Esophagus (tissue), 2 donors: ENCODE data around the gene PTGS2. TPM values are rescaled to one million over a fixed set of nuclear protein-coding genes. Genes with fewer than 3 reads are reported as not detected.
"Not testable (repeated sequence)": the region's sequence is repeated elsewhere in the genome, so short reads cannot be mapped to it uniquely, and the experiment has no call there.

Experiments
- H3K27ac ChIP-seq, 2 donors: one replicate each; pipeline ENCODE4 v1.5.1; 2013; ENCODE audit warnings: low read depth in 2 of 2, mild to moderate bottlenecking in 2 of 2, inconsistent platforms in 1 of 2, low read length in 1 of 2, moderate library complexity in 1 of 2
- H3K27me3 ChIP-seq, 2 donors: one replicate each; pipeline ENCODE4 v1.6.1; 2013; ENCODE audit warnings: low read length in 2 of 2, control low read depth in 1 of 2, mild to moderate bottlenecking in 1 of 2; ENCODE audit not compliant: insufficient read depth in 2 of 2, control insufficient read depth in 1 of 2
- H3K36me3 ChIP-seq, 2 donors: one replicate each; pipeline ENCODE4 v1.6.1; 2013; ENCODE audit warnings: low read length in 1 of 2; ENCODE audit not compliant: control insufficient read depth in 2 of 2, insufficient read depth in 2 of 2
- H3K4me1 ChIP-seq, 2 donors: one replicate each; pipeline ENCODE4 v1.6.1; 2013; ENCODE audit warnings: low read length in 1 of 2; ENCODE audit not compliant: control insufficient read depth in 2 of 2, insufficient read depth in 2 of 2
- H3K4me3 ChIP-seq, 2 donors: one replicate each; pipeline ENCODE4 v1.5.1; 2013; ENCODE audit warnings: low read length in 2 of 2, mild to moderate bottlenecking in 2 of 2, low read depth in 1 of 2, moderate library complexity in 1 of 2
- H3K9me3 ChIP-seq, 2 donors: one replicate each; pipeline ENCODE4 v1.6.1; 2013; ENCODE audit warnings: mild to moderate bottlenecking in 2 of 2, low read depth in 1 of 2, low read length in 1 of 2, moderate library complexity in 1 of 2; ENCODE audit not compliant: control insufficient read depth in 2 of 2, insufficient read depth in 1 of 2
- WGBS, 2 donors: extraction: QIAGEN DNeasy Blood & Tissue Kit; methylation state at CpG; one replicate each; pipeline ENCODE4 v1.1.7; 2013; 5-methylcytosine and 5-hydroxymethylcytosine counted together
- polyA plus RNA-seq, 2 donors: library from polyadenylated mRNA; stranded (reverse); fragments of 200-250 nt; gene quantifications; one replicate each; pipeline ENCODE4 v1.2.3, GENCODE V29; 2013
- donor health status: healthy with polysubstance abuse.
- donor health status: Bipolar disorder and iron deficiency.

PTGS2 gene
- polyA plus RNA-seq, 2 donors: 0.29 to 1.4 TPM

- no peak overlapping the region for H3K4me3 ChIP-seq
- WGBS, 2 donors: 83 to 88% methylated on average over 2 of the region's 2 CpGs
Measured at GRCh38 chr1:186671136-186671825, 8.9 kb downstream of the PTGS2 start.

GRCh38 chr1:186670297-186671135 lies 9.7 kb downstream of the PTGS2 start:
- no peaks in the 10 kb centered on the region for H3K36me3 ChIP-seq
- no peaks in the 10 kb centered on the region for H3K27me3 ChIP-seq
- WGBS, 2 donors: 51 to 61% methylated on average over 2 of the region's 2 CpGs
- H3K4me3 ChIP-seq: no peak overlapping the region
- no peaks in the 10 kb centered on the region for H3K4me1 ChIP-seq
- no peak overlapping the region for H3K27ac ChIP-seq
- no peaks in the 10 kb centered on the region for H3K9me3 ChIP-seq

More at GRCh38 chr1:186671136-186671825, 8.9 kb downstream of the PTGS2 start:
- H3K36me3 ChIP-seq: no peaks in the 10 kb centered on the region
- H3K27me3 ChIP-seq: no peaks in the 10 kb centered on the region
- H3K9me3 ChIP-seq: no peaks in the 10 kb centered on the region
- H3K4me1 ChIP-seq: no peaks in the 10 kb centered on the region
- no peak overlapping the region for H3K27ac ChIP-seq

- not testable (repeated sequence) for H3K4me3 ChIP-seq
- 90 to 92% methylated on average over 3 of the region's 3 CpGs for WGBS, 2 donors
Measured at GRCh38 chr1:186669784-186670183, 10.4 kb downstream of the PTGS2 start.

GRCh38 chr1:186664217-186664616 lies 16.0 kb downstream of the PTGS2 start:
- H3K9me3 ChIP-seq, H3K27ac ChIP-seq, H3K36me3 ChIP-seq, H3K4me1 ChIP-seq, H3K4me3 ChIP-seq, H3K27me3 ChIP-seq: not testable (repeated sequence)
- 91 to 92% methylated on average over 8 of the region's 8 CpGs for WGBS, 2 donors

More at GRCh38 chr1:186669784-186670183, 10.4 kb downstream of the PTGS2 start:
- not testable (repeated sequence) for H3K36me3 ChIP-seq, H3K4me1 ChIP-seq, H3K27ac ChIP-seq, H3K9me3 ChIP-seq, H3K27me3 ChIP-seq

GRCh38 chr1:186662752-186663151 lies 17.5 kb downstream of the PTGS2 start:
- Histone ChIP-seq H3K9me3 (no peaks in the 10 kb centered on the region), H3K27ac (no peak overlapping the region), H3K27me3 (no peaks in the 10 kb centered on the region), H3K4me1 (no peaks in the 10 kb centered on the region), H3K36me3 (no peaks in the 10 kb centered on the region), H3K4me3 (no peak overlapping the region)

GRCh38 chr1:186659890-186660341 lies 20.3 kb downstream of the PTGS2 start:
- H3K9me3 ChIP-seq: no peaks in the 10 kb centered on the region

GRCh38 chr1:186658999-186659398 lies 21.2 kb downstream of the PTGS2 start:
- H3K4me3 ChIP-seq: no peak overlapping the region
- no peaks in the 10 kb centered on the region for H3K27me3 ChIP-seq
- H3K27ac ChIP-seq: no peak overlapping the region
- H3K9me3 ChIP-seq: no peaks in the 10 kb centered on the region
- H3K4me1 ChIP-seq: no peaks in the 10 kb centered on the region
- no peaks in the 10 kb centered on the region for H3K36me3 ChIP-seq

More at GRCh38 chr1:186659890-186660341, 20.3 kb downstream of the PTGS2 start:
- H3K27me3 ChIP-seq: no peaks in the 10 kb centered on the region
- no peak overlapping the region for H3K27ac ChIP-seq
- no peaks in the 10 kb centered on the region for H3K36me3 ChIP-seq
- no peak overlapping the region for H3K4me3 ChIP-seq
- no peaks in the 10 kb centered on the region for H3K4me1 ChIP-seq

- 86 to 88% methylated on average over 2 of the region's 2 CpGs for WGBS, 2 donors
- Histone ChIP-seq H3K36me3 (no peaks in the 10 kb centered on the region), H3K4me1 (no peaks in the 10 kb centered on the region), H3K27me3 (no peaks in the 10 kb centered on the region), H3K27ac (no peak overlapping the region), H3K9me3 (no peaks in the 10 kb centered on the region), H3K4me3 (no peak overlapping the region)
Measured at GRCh38 chr1:186657481-186657880, 22.7 kb downstream of the PTGS2 start.

GRCh38 chr1:186655876-186656275 lies 24.3 kb downstream of the PTGS2 start:
- no peaks in the 10 kb centered on the region for H3K9me3 ChIP-seq
- no peaks in the 10 kb centered on the region for H3K27me3 ChIP-seq
- H3K4me3 ChIP-seq: no peak overlapping the region
- H3K4me1 ChIP-seq: no peaks in the 10 kb centered on the region
- H3K36me3 ChIP-seq: no peaks in the 10 kb centered on the region
- WGBS, 2 donors: 75 to 82% methylated on average over 3 of the region's 3 CpGs
- H3K27ac ChIP-seq: no peak overlapping the region

GRCh38 chr1:186654741-186655140 lies 25.5 kb downstream of the PTGS2 start:
- H3K27ac ChIP-seq: no peak overlapping the region
- no peaks in the 10 kb centered on the region for H3K27me3 ChIP-seq
- no peaks in the 10 kb centered on the region for H3K36me3 ChIP-seq
- H3K4me1 ChIP-seq: no peaks in the 10 kb centered on the region
- no peak overlapping the region for H3K4me3 ChIP-seq
- no peaks in the 10 kb centered on the region for H3K9me3 ChIP-seq
- WGBS, 2 donors: 88 to 90% methylated on average over 3 of the region's 3 CpGs
